ENCODE measurements around the gene URB1.
"Not testable (repeated sequence)": the region's sequence is repeated elsewhere in the genome, so short reads cannot be mapped to it uniquely, and the experiment has no call there.

Gene URB1

GRCh38 chr21:32410916-32411315 lies 18.1 kb upstream of the URB1 start:
- no peak for DNase-seq

GRCh38 chr21:32410291-32410690 lies 17.5 kb upstream of the URB1 start:
- no peak for DNase-seq

GRCh38 chr21:32406405-32406804 lies 13.6 kb upstream of the URB1 start:
- DNase-seq = no peak

- peak; percentile 83 for DNase-seq
These were observed 10.5 kb upstream of the URB1 start for GRCh38 chr21:32403201-32403777.

GRCh38 chr21:32393677-32394001 lies 827 bp upstream of the URB1 start:
- no peak for DNase-seq

GRCh38 chr21:32392299-32392879 lies 423 bp downstream of the URB1 start:
- peak; percentile 34 for DNase-seq

GRCh38 chr21:32391755-32392154 lies 1.1 kb downstream of the URB1 start:
- DNase-seq = no peak

GRCh38 chr21:32390537-32391224 lies 2.1 kb downstream of the URB1 start:
- DNase-seq = not testable (repeated sequence)

GRCh38 chr21:32389337-32390015 lies 3.3 kb downstream of the URB1 start:
- DNase-seq = no peak

GRCh38 chr21:32388306-32388705 lies 4.5 kb downstream of the URB1 start:
- no peak for DNase-seq

GRCh38 chr21:32387151-32387550 lies 5.7 kb downstream of the URB1 start:
- DNase-seq = no peak

- no peak for DNase-seq
These were observed 6.5 kb downstream of the URB1 start for GRCh38 chr21:32386195-32386870.

GRCh38 chr21:32383812-32384211 lies 9.0 kb downstream of the URB1 start:
- DNase-seq = no peak

- DNase-seq = no peak
These were observed 10.6 kb downstream of the URB1 start for GRCh38 chr21:32382108-32382644.

- no peak for DNase-seq
These were observed 11.2 kb downstream of the URB1 start for GRCh38 chr21:32381571-32381970.

- no peak for DNase-seq
These were observed 11.9 kb downstream of the URB1 start for GRCh38 chr21:32380940-32381339.

GRCh38 chr21:32378956-32379355 lies 13.9 kb downstream of the URB1 start:
- no peak for DNase-seq

GRCh38 chr21:32377991-32378390 lies 14.8 kb downstream of the URB1 start:
- DNase-seq = no peak

- no peak for DNase-seq
These were observed 15.3 kb downstream of the URB1 start for GRCh38 chr21:32377506-32377905.

- no peak for DNase-seq
These were observed 20.1 kb downstream of the URB1 start for GRCh38 chr21:32372755-32373154.

GRCh38 chr21:32371913-32372314 lies 20.9 kb downstream of the URB1 start:
- no peak for DNase-seq

- DNase-seq = no peak
These were observed 21.6 kb downstream of the URB1 start for GRCh38 chr21:32370998-32371766.
